Fibroblast of pulmonary artery (primary cell): ENCODE data around the gene AFF3.

Experiments used
- DNase-seq: peaks from one replicate; pipeline ENCODE4 v3.0.0-alpha.2; 2010; ENCODE audit warnings: low read depth
- H3K4me3 ChIP-seq: replicated peaks from 2 replicates; pipeline ENCODE4 v1.5.1; 2011; ENCODE audit warnings: low read depth, mild to moderate bottlenecking, control low read depth, low read length, moderate library complexity
- TF ChIP-seq, protein P1 (sequence below): IDR thresholded peaks from 2 replicates; pipeline ENCODE4 v1.5.1; 2011; ENCODE audit warnings: mild to moderate bottlenecking, control low read depth, low read length, inconsistent platforms; ENCODE audit errors: missing control alignments

Gene AFF3

DNA sequence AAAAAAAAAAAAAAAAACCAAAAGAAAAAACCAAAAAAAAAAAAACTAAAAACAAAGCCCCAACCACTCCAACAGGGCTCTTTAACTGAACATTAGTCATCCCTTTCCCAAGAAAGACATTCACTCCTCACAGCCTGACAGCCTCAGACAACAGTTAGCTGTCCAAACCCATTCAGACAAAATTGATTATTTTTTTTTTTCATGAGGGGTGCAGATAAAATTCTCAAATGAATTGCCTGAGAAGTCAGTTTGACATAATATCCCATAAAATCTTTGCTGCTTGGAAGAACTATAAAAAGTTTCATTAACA lies 446.5 kb downstream of the AFF3 start:
- no peak for DNase-seq
- no peak overlapping the region for H3K4me3 ChIP-seq
- TF ChIP-seq, protein P1, sequence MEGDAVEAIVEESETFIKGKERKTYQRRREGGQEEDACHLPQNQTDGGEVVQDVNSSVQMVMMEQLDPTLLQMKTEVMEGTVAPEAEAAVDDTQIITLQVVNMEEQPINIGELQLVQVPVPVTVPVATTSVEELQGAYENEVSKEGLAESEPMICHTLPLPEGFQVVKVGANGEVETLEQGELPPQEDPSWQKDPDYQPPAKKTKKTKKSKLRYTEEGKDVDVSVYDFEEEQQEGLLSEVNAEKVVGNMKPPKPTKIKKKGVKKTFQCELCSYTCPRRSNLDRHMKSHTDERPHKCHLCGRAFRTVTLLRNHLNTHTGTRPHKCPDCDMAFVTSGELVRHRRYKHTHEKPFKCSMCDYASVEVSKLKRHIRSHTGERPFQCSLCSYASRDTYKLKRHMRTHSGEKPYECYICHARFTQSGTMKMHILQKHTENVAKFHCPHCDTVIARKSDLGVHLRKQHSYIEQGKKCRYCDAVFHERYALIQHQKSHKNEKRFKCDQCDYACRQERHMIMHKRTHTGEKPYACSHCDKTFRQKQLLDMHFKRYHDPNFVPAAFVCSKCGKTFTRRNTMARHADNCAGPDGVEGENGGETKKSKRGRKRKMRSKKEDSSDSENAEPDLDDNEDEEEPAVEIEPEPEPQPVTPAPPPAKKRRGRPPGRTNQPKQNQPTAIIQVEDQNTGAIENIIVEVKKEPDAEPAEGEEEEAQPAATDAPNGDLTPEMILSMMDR, result no peak

DNA sequence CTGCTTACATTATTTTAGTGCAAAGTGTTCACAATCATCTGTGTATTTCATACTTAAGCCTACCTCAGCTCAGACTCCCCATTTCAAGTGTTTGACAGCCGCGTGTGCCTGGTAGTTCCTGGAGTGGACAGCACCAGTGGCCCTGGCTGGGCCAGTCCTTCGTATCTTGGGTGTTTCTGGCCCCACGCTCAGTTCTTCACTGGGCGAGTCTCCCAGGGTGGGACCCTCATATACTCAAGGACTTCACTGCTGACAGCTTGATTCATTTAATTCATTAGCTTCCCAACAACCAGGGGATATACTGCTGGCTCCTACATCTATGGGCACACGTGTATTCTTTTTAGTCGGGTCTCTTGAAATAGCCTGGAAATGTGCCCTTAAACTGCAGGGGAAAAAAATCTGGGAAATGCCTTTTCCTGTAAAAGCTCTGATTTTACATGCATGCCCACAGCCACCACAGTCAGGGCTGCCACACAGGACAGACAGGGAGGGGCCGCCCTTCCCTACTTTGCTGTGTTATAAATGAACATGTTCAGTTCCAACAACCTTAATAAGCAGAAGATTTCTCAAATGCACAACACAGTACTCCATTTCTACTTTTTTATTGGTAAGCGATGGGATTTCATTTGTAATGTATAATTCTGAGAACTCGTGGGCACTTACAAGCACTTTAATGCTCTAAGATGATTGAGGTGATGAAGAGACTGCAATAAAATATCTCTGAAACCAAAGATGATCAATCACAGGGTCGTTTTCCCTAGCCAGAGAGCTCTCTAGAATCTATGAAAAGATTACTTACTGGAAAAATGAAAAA lies 447.1 kb downstream of the AFF3 start:
- TF ChIP-seq, protein P1, result no peak
- no peak overlapping the region for H3K4me3 ChIP-seq
- no peak for DNase-seq

- H3K4me3 ChIP-seq, result no peak overlapping the region
- TF ChIP-seq, protein P1, result no peak
- DNase-seq, result no peak
These were observed 448.1 kb downstream of the AFF3 start for GRCh38 chr2:99694331-99694730.

DNA sequence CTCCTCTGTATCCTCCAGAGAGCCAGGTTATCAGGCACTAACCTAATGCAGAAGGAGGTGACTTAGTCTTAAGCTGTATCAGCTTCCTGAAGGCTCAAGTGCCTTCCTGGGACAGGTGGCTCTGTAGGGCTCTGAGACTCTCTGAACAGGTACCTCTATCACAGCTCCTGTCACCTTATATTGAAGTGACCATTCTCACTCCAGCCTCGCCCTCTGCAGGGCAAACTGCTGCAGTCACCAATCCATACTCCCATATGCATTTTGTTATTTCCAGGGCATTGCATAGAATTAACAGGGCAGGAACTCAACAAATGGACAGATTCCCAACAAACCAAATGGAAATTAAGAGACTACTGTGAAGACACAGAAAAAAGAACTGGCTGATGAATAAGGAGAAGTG lies 449.6 kb downstream of the AFF3 start:
- H3K4me3 ChIP-seq, result no peak overlapping the region
- TF ChIP-seq, protein P1, result no peak
- no peak for DNase-seq

GRCh38 chr2:99691926-99692325 lies 450.5 kb downstream of the AFF3 start:
- no peak overlapping the region for H3K4me3 ChIP-seq
- TF ChIP-seq, protein P1, result no peak
- DNase-seq, result no peak

DNA sequence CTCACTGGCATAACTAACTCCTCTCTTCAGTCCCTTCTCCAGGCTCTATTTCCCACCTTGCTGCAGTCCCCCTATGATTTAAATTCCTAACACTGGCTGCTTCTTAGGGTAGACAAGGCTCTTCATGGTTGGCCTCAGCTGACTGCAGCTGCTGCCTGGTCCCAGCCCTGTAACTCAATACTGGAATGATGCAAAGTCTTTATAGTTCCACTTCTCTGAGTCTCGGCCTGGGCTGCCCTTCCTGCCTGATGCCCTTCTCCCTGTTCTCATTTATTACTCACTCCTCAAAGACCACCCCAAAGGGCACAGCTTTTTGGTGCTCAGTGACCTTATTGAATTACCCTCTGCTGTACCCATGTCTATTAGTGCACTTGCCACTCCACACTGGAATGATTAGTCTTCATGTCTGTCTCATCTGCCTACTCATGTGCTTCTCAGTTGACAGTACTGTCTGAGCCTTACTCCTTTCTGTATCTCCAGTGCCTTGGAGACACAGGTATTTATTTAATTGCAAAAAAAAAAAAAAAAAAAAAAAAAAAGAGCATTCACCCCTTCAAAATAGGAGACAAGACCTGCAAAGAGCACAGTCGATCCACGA lies 453.1 kb downstream of the AFF3 start:
- TF ChIP-seq, protein P1, result no peak
- DNase-seq, result no peak
- H3K4me3 ChIP-seq, result no peak overlapping the region

DNA sequence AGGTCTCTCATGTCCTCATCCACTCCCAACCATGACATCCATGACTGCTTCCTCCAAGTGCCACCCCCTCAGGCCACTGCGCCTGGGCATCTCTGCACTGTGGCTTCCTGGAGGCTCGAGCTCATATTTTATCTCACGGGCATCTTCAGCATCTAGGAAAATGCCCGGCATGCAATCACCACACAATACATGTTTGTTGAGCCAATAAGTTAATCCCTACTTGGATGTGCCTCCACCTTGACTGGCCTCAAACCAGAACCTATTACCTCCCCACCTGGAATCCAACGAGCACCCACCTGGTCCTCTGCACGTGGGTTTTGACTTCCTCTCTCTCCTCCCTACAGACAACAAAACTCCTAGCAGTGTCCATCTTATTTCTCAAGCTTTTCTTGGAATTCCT lies 453.7 kb downstream of the AFF3 start:
- DNase-seq, result no peak
- no peak overlapping the region for H3K4me3 ChIP-seq

More for the DNA sequence above, 453.7 kb downstream of the AFF3 start:
- TF ChIP-seq, protein P1, result no peak
